B cell (primary cell): Measurements from ENCODE around the gene STX17. TPM values are rescaled to one million over a fixed set of nuclear protein-coding genes. Genes with fewer than 3 reads are reported as not detected.

Experiments
- ATAC-seq: fragments of 200-7000 bp; cut with Tn5 transposase; one replicate; pipeline ENCODE4 v1.10.0; 2021; ENCODE audit warnings: low read depth, mild to moderate bottlenecking, moderate number of reproducible peaks, moderate library complexity
- CTCF ChIA-PET: fragments of 350-600 bp; sonication (Branson Sonifier 250); formaldehyde crosslinking; loops from one replicate; lab custom pipeline; 2021; ENCODE audit warnings: antibody characterized with exemption, inconsistent platforms; lab: Charles Lee
- POLR2A ChIA-PET: fragments of 350-600 bp; sonication (Branson Sonifier 250); formaldehyde crosslinking; loops from one replicate; lab custom pipeline; 2021; ENCODE audit warnings: antibody characterized with exemption; lab: Charles Lee
- DNase-seq: peaks from one replicate; pipeline ENCODE4 v3.0.0; 2013
- H2AFZ ChIP-seq: 2 replicates; pipeline ENCODE4 v1.6.1; 2012; ENCODE audit warnings: mild to moderate bottlenecking, low read depth, low read length; ENCODE audit not compliant: insufficient read depth, poor library complexity, severe bottlenecking
- H3K27ac ChIP-seq, 2 donors: 1 replicate in 1 of 2; 2 replicates in 1 of 2; pipeline ENCODE4 v1.5.1; 2012 to 2013; ENCODE audit warnings: low read length in 2 of 2, mild to moderate bottlenecking in 2 of 2, moderate library complexity in 1 of 2
- H3K27me3 ChIP-seq, 4 experiments: fragments of 200-600 bp in 1 of 4; sonication (generic) in 1 of 4; replicated peaks in 1 of 4; 1 replicate in 2 of 4; 2 replicates in 2 of 4; pipeline versions ENCODE4 v1.6.1 to v1.7.0; 2013 to 2016; ENCODE audit warnings: low read length in 3 of 4, mild to moderate bottlenecking in 2 of 4, mixed read lengths in 1 of 4, moderate library complexity in 1 of 4; ENCODE audit not compliant: insufficient read depth in 4 of 4, control insufficient read depth in 3 of 4; ENCODE audit errors: control extremely low read depth in 1 of 4
- H3K36me3 ChIP-seq, 2 experiments: replicated peaks in 1 of 2; 1 replicate in 1 of 2; 2 replicates in 1 of 2; pipeline versions ENCODE4 v1.6.1 to v1.7.1; 2013; ENCODE audit warnings: low read length in 1 of 2; ENCODE audit not compliant: insufficient read depth in 2 of 2, control insufficient read depth in 1 of 2; ENCODE audit errors: control extremely low read depth in 1 of 2, extremely low read depth in 1 of 2
- H3K4me1 ChIP-seq, 2 donors: fragments of 200-600 bp in 1 of 2; sonication (generic) in 1 of 2; 1 replicate in 1 of 2; 2 replicates in 1 of 2; pipeline versions ENCODE4 v1.5.1 to v1.6.1; 2013 to 2017; ENCODE audit warnings: low read length in 2 of 2; ENCODE audit not compliant: control insufficient read depth in 2 of 2, insufficient read depth in 2 of 2
- H3K4me2 ChIP-seq: replicated peaks from 2 replicates; pipeline ENCODE3; 2012; ENCODE audit warnings: mild to moderate bottlenecking, low read depth, low read length; ENCODE audit not compliant: poor library complexity, severe bottlenecking
- H3K4me3 ChIP-seq, 5 experiments: fragments of 200-600 bp in 1 of 5; sonication (generic) in 1 of 5; 1 replicate in 3 of 5; 2 replicates in 2 of 5; pipeline versions ENCODE4 v1.5.1 to v1.7.0; 2011 to 2016; ENCODE audit warnings: low read length in 4 of 5, mild to moderate bottlenecking in 4 of 5, low read depth in 2 of 5, control low read depth in 1 of 5, moderate library complexity in 1 of 5; ENCODE audit not compliant: insufficient read depth in 1 of 5; ENCODE audit errors: control extremely low read depth in 1 of 5, extremely low read depth in 1 of 5
- H3K79me2 ChIP-seq: fragments of 200-600 bp; sonication (generic); one replicate; pipeline ENCODE4 v1.6.0; 2016; ENCODE audit warnings: low read length; ENCODE audit not compliant: control insufficient read depth, insufficient read depth
- H3K9ac ChIP-seq: fragments of 200-600 bp; sonication (generic); 2 replicates; pipeline ENCODE4 v1.6.1; 2017; ENCODE audit warnings: mild to moderate bottlenecking, low read length, moderate library complexity
- H3K9me3 ChIP-seq, 3 donors: one replicate each; pipeline versions ENCODE4 v1.6.1 to v1.7.1; 2013; ENCODE audit warnings: low read length in 2 of 3; ENCODE audit not compliant: control insufficient read depth in 2 of 3, insufficient read depth in 1 of 3; ENCODE audit errors: control extremely low read depth in 1 of 3
- H4K20me1 ChIP-seq: 2 replicates; pipeline ENCODE4 v1.6.0; 2012; ENCODE audit warnings: mild to moderate bottlenecking, low read length; ENCODE audit not compliant: insufficient read depth, control insufficient read depth, poor library complexity, severe bottlenecking
- H3K27ac Mint-ChIP-seq: one replicate; pipeline ENCODE4 v1.8.0; 2021; ENCODE audit warnings: mixed read lengths
- H3K27me3 Mint-ChIP-seq: one replicate; pipeline ENCODE4 v1.8.0; 2021; ENCODE audit warnings: mixed read lengths
- H3K4me1 Mint-ChIP-seq: one replicate; pipeline ENCODE4 v1.8.0; 2021; ENCODE audit warnings: mixed read lengths
- H3K4me3 Mint-ChIP-seq: one replicate; pipeline ENCODE4 v1.8.0; 2021; ENCODE audit warnings: mixed read lengths
- H3K9me3 Mint-ChIP-seq: one replicate; pipeline ENCODE4 v1.8.0; 2022; ENCODE audit warnings: mixed read lengths; ENCODE audit not compliant: insufficient read depth
- EZH2 ChIP-seq: IDR thresholded peaks from 2 replicates; pipeline ENCODE4 v1.6.1; 2012; ENCODE audit warnings: borderline replicate concordance, low read depth, mild to moderate bottlenecking, moderate library complexity, low read length; ENCODE audit not compliant: insufficient read depth, poor library complexity, severe bottlenecking
- WGBS: methylation state at CpG from one replicate; pipeline ENCODE4 v1.1.5; 2013; ENCODE audit warnings: missing lambda C conversion rate; ENCODE audit not compliant: insufficient coverage; 5-methylcytosine and 5-hydroxymethylcytosine counted together
- intact Hi-C: fragments of 100-400 bp; cut with micrococcal nuclease; formaldehyde crosslinking; loops from one replicate; pipeline ENCODE4 v1.10.0; 2022
- polyA plus RNA-seq: library from polyadenylated mRNA; depleted of rRNA; stranded (reverse); fragments of >200 nt; gene quantifications from 2 replicates; pipeline ENCODE4 v1.2.3, GENCODE V29; 2012
- total RNA-seq, 2 donors: library from RNA; stranded (reverse); fragments of 120-200 nt in 1 of 2; gene quantifications; 1 replicate in 1 of 2; 2 replicates in 1 of 2; pipeline versions ENCODE4 v1.2.3 to v1.2.4, GENCODE V29; 2013 to 2022
- TF ChIP-seq, protein P1 (sequence below): fragments of 200-600 bp; IDR thresholded peaks from one replicate; pipeline ENCODE4 v1.8.0; 2022; ENCODE audit warnings: antibody characterized with exemption, mild to moderate bottlenecking

STX17 gene
- total and polyA plus RNA-seq, 2 donors (not counting 1 experiment from before 2014, with no cell fraction given): 7.2 to 40.2 TPM

- no peaks in the 10 kb centered on the region for H3K79me2 ChIP-seq
- H3K9me3 ChIP-seq: peaks cover 0 to 12% (median 3%) of the 10 kb centered on the region in 3 donors
- DNase-seq (no peak), ATAC-seq (no peak)
- H3K4me3 ChIP-seq: no peak overlapping the region
- ChIA-PET POLR2A (no interaction called here), CTCF (no interaction called here)
- H3K36me3 ChIP-seq: peaks cover 0 to 24% of the 10 kb centered on the region in 2 experiments
- no peak overlapping the region for H2AFZ ChIP-seq
- H3K4me2 ChIP-seq: no peak overlapping the region
- no peak overlapping the region for H3K27ac ChIP-seq
- Mint-ChIP-seq H3K9me3 (no peaks in the 10 kb centered on the region), H3K27ac (no peak overlapping the region), H3K27me3 (no peaks in the 10 kb centered on the region), H3K4me1 (peaks cover 4% of the 10 kb centered on the region), H3K4me3 (no peak overlapping the region)
- WGBS: no CpG with 5 or more reads among the region's 5 CpGs
- intact Hi-C loops: no loop called here
- TF ChIP-seq, protein P1, sequence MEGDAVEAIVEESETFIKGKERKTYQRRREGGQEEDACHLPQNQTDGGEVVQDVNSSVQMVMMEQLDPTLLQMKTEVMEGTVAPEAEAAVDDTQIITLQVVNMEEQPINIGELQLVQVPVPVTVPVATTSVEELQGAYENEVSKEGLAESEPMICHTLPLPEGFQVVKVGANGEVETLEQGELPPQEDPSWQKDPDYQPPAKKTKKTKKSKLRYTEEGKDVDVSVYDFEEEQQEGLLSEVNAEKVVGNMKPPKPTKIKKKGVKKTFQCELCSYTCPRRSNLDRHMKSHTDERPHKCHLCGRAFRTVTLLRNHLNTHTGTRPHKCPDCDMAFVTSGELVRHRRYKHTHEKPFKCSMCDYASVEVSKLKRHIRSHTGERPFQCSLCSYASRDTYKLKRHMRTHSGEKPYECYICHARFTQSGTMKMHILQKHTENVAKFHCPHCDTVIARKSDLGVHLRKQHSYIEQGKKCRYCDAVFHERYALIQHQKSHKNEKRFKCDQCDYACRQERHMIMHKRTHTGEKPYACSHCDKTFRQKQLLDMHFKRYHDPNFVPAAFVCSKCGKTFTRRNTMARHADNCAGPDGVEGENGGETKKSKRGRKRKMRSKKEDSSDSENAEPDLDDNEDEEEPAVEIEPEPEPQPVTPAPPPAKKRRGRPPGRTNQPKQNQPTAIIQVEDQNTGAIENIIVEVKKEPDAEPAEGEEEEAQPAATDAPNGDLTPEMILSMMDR: no peak
- TF ChIP-seq EZH2: no peak
- H3K27me3 ChIP-seq: no peaks in the 10 kb centered on the region
- H3K4me1 ChIP-seq: no peaks in the 10 kb centered on the region
- no peaks in the 10 kb centered on the region for H4K20me1 ChIP-seq
- no peak overlapping the region for H3K9ac ChIP-seq
These were observed 93.3 kb downstream of the STX17 start for GRCh38 chr9:99999797-100000196.

GRCh38 chr9:100011062-100011681, 104.7 kb downstream of the STX17 start:
- ATAC-seq (no peak), DNase-seq (peak; percentile 66)
- no peaks in the 10 kb centered on the region for H3K27me3 Mint-ChIP-seq
- WGBS: no CpG with 5 or more reads among the region's 1 CpG
- ChIA-PET POLR2A (no interaction called here), CTCF (interaction anchor here (0.6 to 4.5 kb wide), 17 partner anchors 9 to 1163 kb away, joined by 3 to 27 read pairs (median 4); no protein-coding TSS in a partner anchor)
- no peak overlapping the region for H3K9ac ChIP-seq
- H3K9me3 ChIP-seq: peaks cover 0 to 5% (median 4%) of the 10 kb centered on the region in 3 donors
- peaks cover 2% of the 10 kb centered on the region for H3K9me3 Mint-ChIP-seq
- TF ChIP-seq EZH2: no peak
- TF ChIP-seq, protein P1: peak; percentile 82
- no peak overlapping the region for H2AFZ ChIP-seq
- no peaks in the 10 kb centered on the region for H3K27me3 ChIP-seq
- no peak overlapping the region for H3K4me3 Mint-ChIP-seq
- no peak overlapping the region for H3K4me3 ChIP-seq
- peaks cover 12 to 41% of the 10 kb centered on the region in 2 experiments for H3K36me3 ChIP-seq
- H3K4me2 ChIP-seq: no peak overlapping the region
- H3K27ac ChIP-seq: no peak overlapping the region
- H4K20me1 ChIP-seq: peaks cover 9% of the 10 kb centered on the region
- H3K27ac Mint-ChIP-seq: no peak overlapping the region
- H3K4me1 Mint-ChIP-seq: no peaks in the 10 kb centered on the region
- no peaks in the 10 kb centered on the region for H3K79me2 ChIP-seq
- intact Hi-C loops: loop anchor here (1.0 to 5.0 kb wide), 6 partner anchors 192 to 849 kb away; no protein-coding TSS in a partner anchor
- no peaks in the 10 kb centered on the region for H3K4me1 ChIP-seq
